MCF 10A (cell line): ENCODE results near the gene MAP2K7. TPM values are rescaled to one million over a fixed set of nuclear protein-coding genes. Genes with fewer than 3 reads are reported as not detected.

Source experiments
- BruUV-seq: library from RNA; stranded (reverse); fragments of 400-500 nt; replicated peaks from 2 replicates; lab custom pipeline; 2021; lab: Mats Ljungman, UMichigan
- CTCF ChIA-PET: fragments of 300-600 bp; sonication (Branson Sonifier 250); formaldehyde crosslinking; extraction: SDS; loops from one replicate; lab custom pipeline; 2021; ENCODE audit warnings: antibody characterized with exemption, inconsistent platforms; lab: Yijun Ruan, JAX
- POLR2A ChIA-PET: fragments of 300-600, 350-650 bp; sonication (Branson Sonifier 250); formaldehyde crosslinking; extraction: SDS; loops from one replicate; lab custom pipeline; 2020; ENCODE audit warnings: antibody characterized with exemption, inconsistent platforms; lab: Yijun Ruan, JAX
- DNase-seq: peaks from one replicate; pipeline ENCODE4 v3.0.0-alpha.2; 2018; ENCODE audit not compliant: unreplicated experiment
- H3K27ac Mint-ChIP-seq: one replicate; pipeline ENCODE4 v1.8.0; 2022; ENCODE audit warnings: mild to moderate bottlenecking, low read depth, mixed read lengths; ENCODE audit not compliant: unreplicated experiment
- H3K27me3 Mint-ChIP-seq: one replicate; pipeline ENCODE4 v1.8.0; 2022; ENCODE audit warnings: mixed read lengths; ENCODE audit not compliant: insufficient read depth, unreplicated experiment
- H3K36me3 Mint-ChIP-seq: one replicate; pipeline ENCODE4 v1.8.0; 2022; ENCODE audit warnings: mild to moderate bottlenecking, moderate library complexity, mixed read lengths; ENCODE audit not compliant: insufficient read depth, unreplicated experiment
- H3K4me1 Mint-ChIP-seq: one replicate; pipeline ENCODE4 v1.8.0; 2022; ENCODE audit warnings: mixed read lengths; ENCODE audit not compliant: insufficient read depth, unreplicated experiment
- H3K4me3 Mint-ChIP-seq: one replicate; pipeline ENCODE4 v1.8.0; 2022; ENCODE audit warnings: mild to moderate bottlenecking, moderate library complexity, mixed read lengths; ENCODE audit not compliant: unreplicated experiment
- H3K9me3 Mint-ChIP-seq: one replicate; pipeline ENCODE4 v1.8.0; 2022; ENCODE audit warnings: mixed read lengths; ENCODE audit not compliant: unreplicated experiment
- CTCF ChIP-seq: fragments of 200-600 bp; IDR thresholded peaks from one replicate; pipeline ENCODE4 v1.8.0; 2022; ENCODE audit warnings: antibody characterized with exemption, mild to moderate bottlenecking; ENCODE audit not compliant: unreplicated experiment
- intact Hi-C: fragments of 100-400 bp; cut with micrococcal nuclease; formaldehyde crosslinking; loops from 2 replicates; pipeline ENCODE4 v1.14.1; 2022
- total RNA-seq: library from RNA; stranded (reverse); gene quantifications from 2 replicates; pipeline ENCODE4 v1.2.3, GENCODE V29; 2022

The MAP2K7 gene
- total RNA-seq, 1 experiment from 2014 or later: 36.3 TPM

GRCh38 chr19:7912144-7912696 lies 8.5 kb downstream of the MAP2K7 start:
- intact Hi-C loops: no loop called here
- BruUV-seq: no TSS peak
- no peaks in the 10 kb centered on the region for H3K27me3 Mint-ChIP-seq
- H3K9me3 Mint-ChIP-seq: no peaks in the 10 kb centered on the region
- H3K36me3 Mint-ChIP-seq: peaks cover 34% of the 10 kb centered on the region
- H3K4me3 Mint-ChIP-seq: no peak overlapping the region
- CTCF ChIA-PET: interaction anchor here (0.7 kb wide), 1 partner anchor 127 kb away, joined by 3 read pairs; no protein-coding TSS in a partner anchor
- no peak for TF ChIP-seq CTCF
- H3K27ac Mint-ChIP-seq: no peak overlapping the region
- no peak for DNase-seq
- peaks cover 4% of the 10 kb centered on the region for H3K4me1 Mint-ChIP-seq
- POLR2A ChIA-PET: interaction anchor here (0.6 to 1.0 kb wide), 2 partner anchors 9 to 1518 kb away, joined by 4 to 6 read pairs; partner anchors contain the start of gene MAP2K7

DNA sequence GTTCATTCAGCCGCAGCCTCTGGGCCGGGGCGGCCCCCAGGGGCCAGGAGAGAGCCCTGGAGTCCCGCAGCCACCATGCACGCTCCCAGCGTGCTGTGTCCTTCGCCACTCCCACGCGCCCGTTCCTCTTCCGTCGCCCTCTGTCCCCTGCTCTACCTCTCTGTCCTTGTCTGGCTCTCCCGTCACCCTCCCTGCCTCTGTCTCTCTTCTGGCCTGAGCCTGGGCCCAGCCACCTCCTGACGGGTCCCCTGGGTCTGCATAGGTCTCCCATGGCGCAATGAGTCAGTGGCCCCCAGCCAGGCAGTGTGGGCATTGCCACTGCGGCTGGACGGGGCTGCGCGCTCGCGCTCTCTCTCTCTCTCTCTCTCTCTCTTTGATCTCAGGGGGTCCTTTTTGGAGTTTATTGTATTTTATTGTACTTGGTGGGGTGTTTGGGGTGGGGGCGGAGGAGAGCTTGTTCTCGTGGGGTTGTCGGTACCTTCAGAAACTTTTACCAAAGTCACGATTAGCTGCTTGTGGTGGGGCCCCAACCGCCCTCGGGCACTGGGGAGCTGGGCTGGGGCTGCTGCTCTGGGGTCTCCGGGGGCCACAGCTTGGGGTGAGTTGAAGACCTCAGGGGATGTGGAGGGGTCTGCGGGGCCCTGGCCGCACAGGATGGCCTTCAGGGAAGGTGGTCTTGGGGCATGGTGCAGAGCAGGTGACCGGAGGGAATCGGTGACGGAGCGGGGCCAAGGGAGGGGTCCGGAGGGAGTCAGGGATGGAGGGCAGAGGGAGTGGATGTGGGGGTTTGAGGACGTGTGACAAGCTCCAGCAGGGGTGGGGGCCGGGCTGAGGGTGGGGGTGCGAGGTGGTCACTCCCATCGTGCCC lies 9.3 kb downstream of the MAP2K7 start:
- ChIA-PET CTCF (interaction anchor here (0.7 kb wide), 1 partner anchor 128 kb away, joined by 3 read pairs; no protein-coding TSS in a partner anchor), POLR2A (interaction anchor here (0.6 kb wide), 1 partner anchor 25 kb away, joined by 4 read pairs; no protein-coding TSS in a partner anchor)
- no peaks in the 10 kb centered on the region for H3K9me3 Mint-ChIP-seq
- H3K27ac Mint-ChIP-seq: no peak overlapping the region
- no TSS peak for BruUV-seq
- no peaks in the 10 kb centered on the region for H3K4me1 Mint-ChIP-seq
- no peaks in the 10 kb centered on the region for H3K27me3 Mint-ChIP-seq
- intact Hi-C loops: no loop called here
- H3K36me3 Mint-ChIP-seq: peaks cover 34% of the 10 kb centered on the region
- no peak overlapping the region for H3K4me3 Mint-ChIP-seq
- no peak for DNase-seq
- no peak for TF ChIP-seq CTCF

DNA sequence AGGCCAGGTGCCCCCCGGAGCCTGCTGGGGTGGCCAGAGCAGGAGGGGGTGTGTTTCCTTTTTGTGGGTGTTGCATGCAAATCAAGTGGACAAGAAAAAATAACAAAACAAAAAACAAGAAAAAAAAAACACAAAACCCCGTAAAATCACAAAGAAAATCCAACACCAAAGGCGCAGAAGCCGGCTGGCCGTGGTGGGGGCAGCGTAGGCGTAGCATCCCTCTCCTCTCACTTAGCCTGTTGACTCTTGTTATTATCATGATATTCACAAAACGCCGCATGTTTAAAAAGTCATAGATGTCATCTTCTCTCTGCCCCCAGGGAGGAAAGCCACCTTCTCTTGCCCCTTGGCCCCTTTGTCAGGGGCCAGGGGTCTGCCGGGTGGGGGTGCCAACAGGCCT lies 10.0 kb downstream of the MAP2K7 start:
- no peak overlapping the region for H3K27ac Mint-ChIP-seq
- peaks cover 28% of the 10 kb centered on the region for H3K36me3 Mint-ChIP-seq
- no peaks in the 10 kb centered on the region for H3K27me3 Mint-ChIP-seq
- ChIA-PET POLR2A (interaction anchor here (0.6 kb wide), 1 partner anchor 26 kb away, joined by 4 read pairs; no protein-coding TSS in a partner anchor), CTCF (no interaction called here)
- no peak for TF ChIP-seq CTCF
- no TSS peak for BruUV-seq
- no peaks in the 10 kb centered on the region for H3K4me1 Mint-ChIP-seq
- H3K4me3 Mint-ChIP-seq: no peak overlapping the region
- H3K9me3 Mint-ChIP-seq: no peaks in the 10 kb centered on the region
- intact Hi-C loops: no loop called here
- DNase-seq: no peak

DNA sequence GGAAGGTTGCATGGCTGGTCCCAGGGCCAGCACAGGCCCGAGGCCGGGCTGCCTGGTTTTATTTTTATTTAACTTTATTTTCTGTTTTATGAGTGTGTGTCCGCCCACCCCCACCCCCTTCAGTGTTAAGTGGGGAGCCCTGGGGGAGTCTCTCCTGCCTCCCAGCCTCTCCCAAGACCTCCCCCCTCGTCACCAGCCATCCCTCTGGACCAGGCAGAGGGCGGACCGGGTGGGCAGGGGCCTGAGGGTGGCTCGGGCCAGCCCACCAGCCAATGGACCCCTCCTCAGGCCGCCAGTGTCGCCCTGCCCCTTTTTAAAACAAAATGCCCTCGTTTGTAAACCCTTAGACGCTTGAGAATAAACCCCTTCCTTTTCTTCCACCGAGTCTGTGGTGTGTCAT lies 10.4 kb downstream of the MAP2K7 start:
- no peaks in the 10 kb centered on the region for H3K27me3 Mint-ChIP-seq
- TF ChIP-seq CTCF: no peak
- CTCF ChIA-PET: no interaction called here
- POLR2A ChIA-PET: no interaction called here
- no peaks in the 10 kb centered on the region for H3K4me1 Mint-ChIP-seq
- H3K27ac Mint-ChIP-seq: no peak overlapping the region
- H3K4me3 Mint-ChIP-seq: no peak overlapping the region
- no peak for DNase-seq
- no peaks in the 10 kb centered on the region for H3K9me3 Mint-ChIP-seq
- BruUV-seq: no TSS peak
- peaks cover 27% of the 10 kb centered on the region for H3K36me3 Mint-ChIP-seq
- intact Hi-C loops: no loop called here
